GM21447 (cell line): ENCODE results near the gene ADI1.
"Not testable (repeated sequence)": the region's sequence is repeated elsewhere in the genome, so short reads cannot be mapped to it uniquely, and the experiment has no call there.

Source experiments
- ATAC-seq: cut with Tn5 transposase; IDR thresholded peaks from one replicate; pipeline ENCODE4 v1.9.1; 2021; ENCODE audit not compliant: unreplicated experiment

ADI1 gene

DNA sequence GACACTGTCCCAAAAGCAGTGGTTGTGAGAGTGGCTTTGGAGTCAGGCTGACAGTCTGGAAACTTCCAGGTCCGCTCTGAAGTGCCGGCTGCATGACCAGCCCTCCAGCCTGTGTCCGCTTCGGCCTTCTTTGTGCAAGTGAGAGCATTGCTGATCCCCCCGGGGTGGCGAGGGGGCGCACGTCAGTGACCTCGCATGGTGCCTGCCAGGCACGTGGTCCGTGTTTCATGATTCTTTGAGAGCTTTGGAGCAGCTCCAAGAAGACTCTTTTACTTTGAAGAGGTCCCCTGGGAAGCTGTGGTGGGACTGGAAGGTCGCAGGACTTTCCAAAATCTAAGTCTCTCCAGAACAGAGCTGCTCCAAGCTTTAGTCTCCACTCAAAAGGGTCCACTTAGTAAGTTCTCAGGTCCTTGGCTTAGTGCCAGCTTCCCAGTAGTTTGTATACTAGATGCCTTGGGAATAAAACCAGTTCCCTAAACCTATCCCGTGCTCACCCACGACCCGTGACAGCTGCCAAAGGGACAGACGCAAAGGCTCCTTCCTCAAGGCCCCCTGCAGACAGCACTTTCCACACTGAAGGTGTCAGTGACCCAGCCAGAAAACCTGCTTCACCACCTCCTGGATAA, 68.8 kb downstream of the ADI1 start:
- ATAC-seq: no peak

GRCh38 chr2:3449936-3450335, 69.4 kb downstream of the ADI1 start:
- ATAC-seq: no peak

GRCh38 chr2:3449086-3449485, 70.2 kb downstream of the ADI1 start:
- no peak for ATAC-seq

DNA sequence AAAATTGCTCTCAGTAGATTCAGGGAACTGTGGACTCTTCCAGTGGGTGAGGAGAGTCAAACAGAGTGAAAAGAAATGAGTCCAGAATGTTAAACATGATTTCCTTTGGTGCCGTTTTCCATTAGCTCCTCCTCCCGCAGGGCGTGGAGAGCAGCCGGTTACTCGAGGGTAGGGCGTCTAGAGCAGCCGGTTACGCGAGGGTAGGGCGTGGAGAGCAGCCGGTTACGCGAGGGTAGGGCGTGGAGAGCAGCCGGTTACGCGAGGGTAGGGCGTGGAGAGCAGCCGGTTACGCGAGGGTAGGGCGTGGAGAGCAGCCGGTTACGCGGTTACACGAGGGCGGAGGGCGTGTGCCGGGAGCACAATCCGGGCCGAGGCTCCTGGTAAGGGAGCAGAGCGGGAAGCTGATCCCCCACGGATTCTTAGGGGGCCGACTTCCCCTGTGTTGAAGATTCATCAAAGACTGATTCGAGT, 70.9 kb downstream of the ADI1 start:
- ATAC-seq: not testable (repeated sequence)

GRCh38 chr2:3447789-3448317, 71.5 kb downstream of the ADI1 start:
- ATAC-seq: no peak
